ENCODE results near the gene BTNL9. TPM values are rescaled to one million over a fixed set of nuclear protein-coding genes. Genes with fewer than 3 reads are reported as not detected.

Gene BTNL9
- total and polyA plus RNA-seq, 2 of the 4 experiments (the other 2 are of a cell fraction) = not detected

GRCh38 chr5:181001947-181002346, 38.1 kb upstream of the BTNL9 start:
- intact Hi-C loops (cut with micrococcal nuclease) = no loop called here

More at GRCh38 chr5:181001947-181002346, 38.1 kb upstream of the BTNL9 start:
- H3K4me1 ChIP-seq (ENCODE audit: control insufficient read depth, insufficient read depth, low read length) = no peaks in the 10 kb centered on the region
- H2AK5ac ChIP-seq (ENCODE audit: low read depth, low read length) = no peak overlapping the region
- H3K9me1 ChIP-seq (ENCODE audit: insufficient read depth, low read length) = no peaks in the 10 kb centered on the region
- no peak overlapping the region for H3K27ac ChIP-seq (ENCODE audit: insufficient read depth, low read length)
- no peak overlapping the region for H4K91ac ChIP-seq (ENCODE audit: insufficient read depth, low read depth, low read length)
- no peak overlapping the region for H2AFZ ChIP-seq (replicated peaks; ENCODE audit: low read length, poor library complexity)
- no peak overlapping the region for H3K4ac ChIP-seq (ENCODE audit: low read depth, low read length)
- BruUV-seq (replicated peaks) = no TSS peak
- H3K56ac ChIP-seq (ENCODE audit: extremely low read depth, insufficient read depth, low read length) = no peak overlapping the region
- H3K36me3 ChIP-seq (ENCODE audit: control insufficient read depth, insufficient read depth, low read length) = no peaks in the 10 kb centered on the region
- H3K79me1 ChIP-seq (ENCODE audit: low read depth in 1 of 2, low read length in 2 of 2) = no peaks in the 10 kb centered on the region
- H3K27me3 ChIP-seq (ENCODE audit: control insufficient read depth, insufficient read depth, low read length) = no peaks in the 10 kb centered on the region
- H2BK120ac ChIP-seq (ENCODE audit: low read depth, low read length) = no peak overlapping the region
- no peak overlapping the region for H3K9ac ChIP-seq (ENCODE audit: low read depth, low read length)
- CTCF ChIA-PET = no interaction called here
- H3K4me2 ChIP-seq (ENCODE audit: low read depth, low read length) = no peak overlapping the region
- no peaks in the 10 kb centered on the region for H4K20me1 ChIP-seq (ENCODE audit: insufficient read depth, low read length)
- DNase-seq (no peak), ATAC-seq (ENCODE audit: low read depth) (no peak)
- no peak overlapping the region for H2BK15ac ChIP-seq (ENCODE audit: low read depth, low read length)
- H4K8ac ChIP-seq (ENCODE audit: low read depth in 2 of 2, low read length in 2 of 2) = no peak overlapping the region
- no peak overlapping the region for H2BK5ac ChIP-seq (ENCODE audit: low read depth, low read length, poor library complexity, severe bottlenecking)
- no peak overlapping the region for H3K14ac ChIP-seq (replicated peaks; ENCODE audit: low read depth, low read length)
- no peak overlapping the region for H3K4me3 ChIP-seq (ENCODE audit: insufficient read depth, low read depth, low read length)
- H2AK9ac ChIP-seq (replicated peaks; ENCODE audit: low read depth, low read length, poor library complexity) = no peak overlapping the region
- no peak overlapping the region for H3K18ac ChIP-seq (ENCODE audit: low read depth, low read length)
- no peak for TF ChIP-seq ELK1 (IDR thresholded peaks at IDR 0.05; ENCODE audit: borderline replicate concordance, low read depth, low read length)
- no peak for TF ChIP-seq RAD21 (IDR thresholded peaks at IDR 0.05; ENCODE audit: low read length)
- TF ChIP-seq USF2 (IDR thresholded peaks at IDR 0.05; ENCODE audit: low read depth, low read length) = no peak
- no peak for TF ChIP-seq CHD1 (IDR thresholded peaks at IDR 0.05; ENCODE audit: low read depth, low read length)
- no peak for TF ChIP-seq CEBPB (IDR thresholded peaks at IDR 0.05; ENCODE audit: low read depth, low read length)
- TF ChIP-seq NFE2L2 (IDR thresholded peaks at IDR 0.05; ENCODE audit: low read depth, low read length) = no peak
- in situ Hi-C loops (cut with MboI; ENCODE audit: low sequenced_read_pairs) = no loop called here
- POLR2A ChIA-PET (ENCODE audit: unreplicated experiment) = no interaction called here
- dilution Hi-C loops (cut with HindIII; ENCODE audit: low sequenced_read_pairs, unreplicated experiment) = no loop called here
- no peak overlapping the region for H2BK20ac ChIP-seq (ENCODE audit: low read depth, low read length)
- H3K9me3 ChIP-seq (ENCODE audit: control insufficient read depth, insufficient read depth, low read length) = peaks cover 11% of the 10 kb centered on the region
- no peak overlapping the region for H3K23ac ChIP-seq (ENCODE audit: low read depth, low read length)
- no peak overlapping the region for H4K5ac ChIP-seq (ENCODE audit: low read depth, low read length)
